ENCODE data around the gene ATRNL1. TPM values are rescaled to one million over a fixed set of nuclear protein-coding genes. Genes with fewer than 3 reads are reported as not detected.

Gene ATRNL1
- total RNA-seq, 4 donors from 2014 or later: 3.5 to 27.2 (median 4.1) TPM

DNA sequence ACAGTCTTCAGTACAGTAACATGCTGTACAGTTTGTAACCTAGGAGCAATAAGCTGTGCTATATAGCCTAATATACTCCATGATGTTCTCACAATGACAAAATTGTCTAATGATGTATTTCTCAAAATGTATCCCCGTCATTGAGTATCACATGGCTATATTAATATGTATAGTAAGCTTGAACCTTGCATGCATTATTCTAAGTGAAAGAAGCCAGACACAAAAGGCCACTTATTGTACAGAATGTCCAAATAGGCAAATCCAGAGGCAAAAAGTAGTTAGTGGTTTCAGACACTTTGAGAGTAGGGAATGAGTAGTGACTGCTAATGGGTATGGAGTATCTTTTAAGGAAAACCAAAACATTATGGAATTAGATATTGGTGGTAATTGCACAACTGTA is 545.1 kb downstream of the ATRNL1 start:
- no peak for TF ChIP-seq POLR2A (IDR thresholded peaks at IDR 0.05)
- TF ChIP-seq, protein P1, sequence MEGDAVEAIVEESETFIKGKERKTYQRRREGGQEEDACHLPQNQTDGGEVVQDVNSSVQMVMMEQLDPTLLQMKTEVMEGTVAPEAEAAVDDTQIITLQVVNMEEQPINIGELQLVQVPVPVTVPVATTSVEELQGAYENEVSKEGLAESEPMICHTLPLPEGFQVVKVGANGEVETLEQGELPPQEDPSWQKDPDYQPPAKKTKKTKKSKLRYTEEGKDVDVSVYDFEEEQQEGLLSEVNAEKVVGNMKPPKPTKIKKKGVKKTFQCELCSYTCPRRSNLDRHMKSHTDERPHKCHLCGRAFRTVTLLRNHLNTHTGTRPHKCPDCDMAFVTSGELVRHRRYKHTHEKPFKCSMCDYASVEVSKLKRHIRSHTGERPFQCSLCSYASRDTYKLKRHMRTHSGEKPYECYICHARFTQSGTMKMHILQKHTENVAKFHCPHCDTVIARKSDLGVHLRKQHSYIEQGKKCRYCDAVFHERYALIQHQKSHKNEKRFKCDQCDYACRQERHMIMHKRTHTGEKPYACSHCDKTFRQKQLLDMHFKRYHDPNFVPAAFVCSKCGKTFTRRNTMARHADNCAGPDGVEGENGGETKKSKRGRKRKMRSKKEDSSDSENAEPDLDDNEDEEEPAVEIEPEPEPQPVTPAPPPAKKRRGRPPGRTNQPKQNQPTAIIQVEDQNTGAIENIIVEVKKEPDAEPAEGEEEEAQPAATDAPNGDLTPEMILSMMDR (IDR thresholded peaks at IDR 0.05): no peak
- H3K4me1 ChIP-seq: no peaks in the 10 kb centered on the region

DNA sequence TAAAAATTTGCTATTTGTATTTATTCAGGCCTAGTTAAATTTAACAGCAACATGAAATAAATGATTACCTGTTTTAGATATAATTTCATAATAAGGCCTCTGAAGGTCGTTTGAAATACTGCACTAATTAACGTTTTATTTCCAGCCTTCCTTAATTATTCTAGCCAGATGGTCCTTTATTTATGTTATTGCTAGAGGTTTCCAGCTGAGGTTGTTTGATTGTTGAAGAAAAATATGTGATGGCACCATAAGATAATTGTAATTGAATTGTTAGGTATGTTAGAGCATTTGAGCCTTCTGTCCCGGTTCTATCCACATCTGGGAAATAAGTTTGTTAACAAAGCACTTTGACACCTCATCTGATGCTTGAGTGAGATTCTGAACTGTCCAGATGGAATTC is 556.1 kb downstream of the ATRNL1 start:
- Histone ChIP-seq H3K27me3 (no peaks in the 10 kb centered on the region), H3K4me1 (no peaks in the 10 kb centered on the region), H3K4me3 (no peak overlapping the region), H3K27ac (no peak overlapping the region), H3K9me3 (no peaks in the 10 kb centered on the region), H3K36me3 (no peaks in the 10 kb centered on the region)
- no peak for TF ChIP-seq POLR2A (IDR thresholded peaks at IDR 0.05)
- TF ChIP-seq, protein P1 (IDR thresholded peaks at IDR 0.05): no peak
- no peak for DNase-seq

More for the DNA sequence above, 545.1 kb downstream of the ATRNL1 start:
- H3K27me3 ChIP-seq: no peaks in the 10 kb centered on the region
- H3K27ac ChIP-seq: no peak overlapping the region
- DNase-seq: no peak
- H3K9me3 ChIP-seq: no peaks in the 10 kb centered on the region
- no peaks in the 10 kb centered on the region for H3K36me3 ChIP-seq
- H3K4me3 ChIP-seq: no peak overlapping the region

DNA sequence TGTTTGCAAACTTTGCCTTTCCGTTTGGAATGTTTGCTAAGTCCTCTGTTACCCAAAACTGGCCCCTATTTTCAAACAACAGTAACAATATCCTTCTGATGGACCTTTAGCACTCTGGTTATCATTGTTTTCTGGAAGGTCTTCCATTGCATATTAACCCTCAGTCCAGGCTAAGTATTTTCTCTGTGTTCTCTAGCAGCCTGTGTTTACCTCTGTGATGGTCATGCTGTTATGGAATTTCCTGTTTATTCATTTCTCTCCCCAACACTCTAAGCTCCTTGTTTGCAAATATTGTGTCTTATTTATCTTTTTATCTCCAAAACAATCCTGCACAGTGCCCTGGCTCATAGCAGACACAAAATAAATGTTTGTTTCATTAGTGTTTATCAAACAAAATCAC is 560.3 kb downstream of the ATRNL1 start:
- H3K27me3 ChIP-seq: no peaks in the 10 kb centered on the region
- no peaks in the 10 kb centered on the region for H3K9me3 ChIP-seq
- H3K27ac ChIP-seq: no peak overlapping the region
- TF ChIP-seq, protein P1 (IDR thresholded peaks at IDR 0.05): no peak
- TF ChIP-seq POLR2A (IDR thresholded peaks at IDR 0.05): no peak
- H3K36me3 ChIP-seq: no peaks in the 10 kb centered on the region
- no peak for DNase-seq
- H3K4me1 ChIP-seq: no peaks in the 10 kb centered on the region
- no peak overlapping the region for H3K4me3 ChIP-seq

DNA sequence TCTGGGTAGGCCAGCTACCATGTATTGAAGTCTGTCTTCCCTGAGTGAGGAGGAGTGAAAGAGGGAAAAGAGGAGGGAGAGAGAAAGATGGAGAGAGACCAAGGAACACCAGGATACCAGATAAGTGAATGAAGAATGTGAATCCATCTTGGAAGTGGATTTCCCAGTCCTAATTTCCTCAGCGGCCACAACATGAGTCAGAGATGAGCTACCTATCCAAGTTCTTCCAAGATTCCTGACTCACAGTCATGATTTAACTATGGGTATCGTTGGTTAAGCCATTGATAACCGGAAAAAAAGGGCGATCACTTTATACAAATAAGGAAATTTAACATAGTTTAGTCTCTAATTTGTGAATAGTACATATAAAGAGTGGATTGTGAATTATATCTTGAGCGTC is 561.8 kb downstream of the ATRNL1 start:
- H3K27me3 ChIP-seq: no peaks in the 10 kb centered on the region
- H3K4me3 ChIP-seq: no peak overlapping the region
- no peaks in the 10 kb centered on the region for H3K9me3 ChIP-seq
- H3K27ac ChIP-seq: no peak overlapping the region
- H3K36me3 ChIP-seq: no peaks in the 10 kb centered on the region
- no peak for DNase-seq
- no peak for TF ChIP-seq POLR2A (IDR thresholded peaks at IDR 0.05)
- TF ChIP-seq, protein P1 (IDR thresholded peaks at IDR 0.05): no peak
- H3K4me1 ChIP-seq: no peaks in the 10 kb centered on the region

DNA sequence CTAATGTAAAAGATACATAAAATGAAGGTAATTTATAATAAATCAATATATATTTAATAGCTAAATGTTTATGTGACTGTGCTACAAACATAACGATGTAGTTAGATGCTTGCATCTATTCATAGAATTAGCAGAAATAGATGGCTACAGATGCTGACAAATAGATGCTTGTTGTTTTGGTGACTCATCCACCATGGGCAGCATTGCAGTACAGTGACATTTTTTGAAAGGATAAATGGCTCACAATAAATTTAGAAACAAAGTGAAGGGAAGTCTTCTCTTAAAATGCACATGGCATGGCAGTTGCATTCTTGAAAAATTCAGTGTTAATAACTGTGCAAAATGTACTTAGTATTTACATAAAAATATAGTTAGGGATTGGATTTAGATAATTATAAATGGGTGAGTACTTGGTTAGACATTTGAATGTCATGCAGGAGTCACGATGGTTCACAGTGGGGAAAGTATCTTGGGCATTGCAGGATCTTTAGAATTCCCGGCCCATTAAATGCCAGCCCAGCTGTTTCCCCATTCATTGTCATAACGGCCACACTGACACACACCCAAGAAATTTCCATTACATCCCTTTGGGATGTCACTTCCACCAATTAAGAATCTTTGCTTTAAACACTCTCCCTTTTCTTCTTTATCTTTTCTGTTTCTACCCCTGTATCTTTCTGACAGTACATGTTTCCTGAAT is 564.1 kb downstream of the ATRNL1 start:
- no peaks in the 10 kb centered on the region for H3K9me3 ChIP-seq
- no peak for TF ChIP-seq POLR2A (IDR thresholded peaks at IDR 0.05)
- TF ChIP-seq, protein P1 (IDR thresholded peaks at IDR 0.05): no peak

More for the DNA sequence above, 564.1 kb downstream of the ATRNL1 start:
- Histone ChIP-seq H3K4me3 (no peak overlapping the region), H3K27me3 (no peaks in the 10 kb centered on the region), H3K4me1 (no peaks in the 10 kb centered on the region), H3K27ac (no peak overlapping the region), H3K36me3 (no peaks in the 10 kb centered on the region)
- no peak for DNase-seq

Data from Peyer's patch (tissue), 4 donors.